Heart right ventricle (tissue), 16 donors: ENCODE results near the gene PWWP2B. TPM values are rescaled to one million over a fixed set of nuclear protein-coding genes. Genes with fewer than 3 reads are reported as not detected.

Experiments used
- ATAC-seq, 8 donors: fragments of 200-7000 bp; cut with Tn5 transposase; one replicate each; pipeline ENCODE4 v1.9.1; 2020; ENCODE audit warnings: mild to moderate bottlenecking in 8 of 8, moderate library complexity in 8 of 8, moderate number of reproducible peaks in 1 of 8
- DNase-seq, 2 donors: peaks; one replicate each; pipeline ENCODE4 v3.0.0-alpha.2; 2020
- H3K27ac ChIP-seq, 10 donors: fragments of 200-600 bp; sonication (generic) in 2 of 10; one replicate each; pipeline versions ENCODE4 v1.5.0 to v1.8.0; 2020 to 2022; ENCODE audit warnings: mild to moderate bottlenecking in 3 of 10
- H3K27me3 ChIP-seq, 7 donors: fragments of 200-600 bp; one replicate each; pipeline ENCODE4 v1.8.0; 2021 to 2022; ENCODE audit warnings: mild to moderate bottlenecking in 2 of 7
- H3K36me3 ChIP-seq, 9 donors: fragments of 200-600 bp; sonication (generic) in 1 of 9; one replicate each; pipeline versions ENCODE4 v1.5.0 to v1.8.0; 2020 to 2022; ENCODE audit warnings: mild to moderate bottlenecking in 2 of 9
- H3K4me1 ChIP-seq, 9 donors: fragments of 200-600 bp; sonication (generic) in 1 of 9; one replicate each; pipeline versions ENCODE4 v1.5.0 to v1.8.0; 2020 to 2022; ENCODE audit warnings: mild to moderate bottlenecking in 4 of 9
- H3K4me3 ChIP-seq, 10 donors: fragments of 200-600 bp; sonication (generic) in 2 of 10; one replicate each; pipeline versions ENCODE4 v1.5.0 to v1.8.0; 2020 to 2022; ENCODE audit warnings: mild to moderate bottlenecking in 7 of 10, moderate library complexity in 2 of 10
- H3K9me3 ChIP-seq, 11 donors: fragments of 200-600 bp in 10 of 11; sonication (generic) in 2 of 11; one replicate each; pipeline versions ENCODE4 v1.5.0 to v1.8.0; 2013 to 2022; ENCODE audit warnings: mild to moderate bottlenecking in 2 of 11, control low read depth in 1 of 11, moderate library complexity in 1 of 11
- CTCF ChIP-seq, 9 donors: fragments of 200-600 bp; sonication (generic) in 2 of 9; IDR thresholded peaks; one replicate each; pipeline versions ENCODE4 v1.5.0 to v1.8.0; 2021 to 2022; ENCODE audit warnings: antibody characterized with exemption in 9 of 9, mild to moderate bottlenecking in 5 of 9, moderate library complexity in 1 of 9
- WGBS, 2 donors: extraction: QIAGEN DNeasy Blood & Tissue Kit; methylation state at CpG; one replicate each; pipeline ENCODE4 v1.1.7; 2013; ENCODE audit warnings: inconsistent platforms in 1 of 2; 5-methylcytosine and 5-hydroxymethylcytosine counted together
- intact Hi-C, 10 donors: fragments of 100-400 bp; cut with DNase I; formaldehyde crosslinking; loops; one replicate each; pipeline versions ENCODE4 v1.11.1 to v1.14.2; 2022
- polyA plus RNA-seq, 2 donors: library from polyadenylated mRNA; stranded (reverse); fragments of 200-250 nt; gene quantifications; one replicate each; pipeline ENCODE4 v1.2.3, GENCODE V29; 2013
- total RNA-seq, 10 donors: library from RNA; stranded (reverse); fragmentation: NEBNext Ultra II Directional in 3 of 10; extraction: Animal tissue kit (Norgen Biotek cat#: 25700) in 3 of 10; gene quantifications; one replicate each; pipeline versions ENCODE4 v1.2.1 to v1.2.4, GENCODE V29; 2021 to 2023
- donor health status: Arrhythmogenic right ventricular cardiomyopathy.
- donor health status: ischemic (EF 13 %, LVEDD 7.1; RV severe dilation, severe dysfunction).
- donor health status: healthy with polysubstance abuse.
- donor health status: DM: no; HTN: yes; CAD: no.
- donor health status: DM: no; HTN: no; CAD: no.
- donor health status: ischemic (EF 25% LVEDD 6.9; RV normal size, moderate dysfunction).
- donor health status: ischemic (EF 25% LVEDD 5.7; RV mildly dilated, moderate dysfunction).
- donor health status: healthy.
- donor health status: DM: yes; HTN: yes; CAD: no.
- donor health status: Ischemic cardiomyopathy.
- donor health status: ischemic (EF 35%, LVEDD 5.7; RV mildly dilated, moderate dysfunction).
- donor health status: nonischemic (EF 11% LVEDD 7.7; RV severe dilation, severe dysfunction).
- donor health status: DM: yes; HTN: yes; CAD: no.
- donor health status: PGD.
- donor health status: ischemic (EF 29% LVEDD 5.4; RV normal size, mild dysfunction).
- donor health status: nonischemic (EF 23%, LVEDD 6.1; RV moderate dilation, normal function).

PWWP2B gene
- total and polyA plus RNA-seq, 12 donors: 11.1 to 21.3 (median 15.0) TPM

- no peak for TF ChIP-seq CTCF (IDR thresholded peaks at IDR 0.05)
- H3K27ac ChIP-seq: peak overlapping the region in 9 of 10 donors; percentile 85 to 94 (median 89)
- peaks cover 23 to 70% (median 43%) of the 10 kb centered on the region in 9 donors for H3K4me1 ChIP-seq
- no peaks in the 10 kb centered on the region for H3K9me3 ChIP-seq
- ATAC-seq: peak in 3 of 8 donors; percentile 6 to 11 (median 6)
- intact Hi-C loops: loop anchor here in 1 of 10 donors (2.0 kb wide), 1 partner anchor 24 kb away; the partner anchor contains the start of gene PWWP2B
- WGBS, 2 donors: 57 to 78% methylated on average over 8 of the region's 8 CpGs
- H3K4me3 ChIP-seq: peak overlapping the region in 1 of 10 donors; percentile 16
- peak in 1 of 2 donors; percentile 29 for DNase-seq
- H3K27me3 ChIP-seq: no peaks in the 10 kb centered on the region
- peaks cover 0 to 4% (median 0%) of the 10 kb centered on the region in 9 donors for H3K36me3 ChIP-seq
Measured at GRCh38 chr10:132420469-132420980, 23.5 kb downstream of the PWWP2B start.

GRCh38 chr10:132420981-132421846 is 24.2 kb downstream of the PWWP2B start:
- TF ChIP-seq CTCF (IDR thresholded peaks at IDR 0.05): no peak
- ATAC-seq: peak; percentile 87 to 94 (median 90)
- H3K27me3 ChIP-seq: no peaks in the 10 kb centered on the region
- H3K9me3 ChIP-seq: no peaks in the 10 kb centered on the region
- H3K27ac ChIP-seq: peak overlapping the region; percentile 75 to 94 (median 88)
- H3K36me3 ChIP-seq: peaks cover 0 to 4% (median 0%) of the 10 kb centered on the region in 9 donors
- WGBS, 2 donors: 16 to 25% methylated on average over 33 of the region's 33 CpGs
- H3K4me3 ChIP-seq: peak overlapping the region in 6 of 10 donors; percentile 13 to 28 (median 18)
- H3K4me1 ChIP-seq: peaks cover 23 to 70% (median 43%) of the 10 kb centered on the region in 9 donors
- DNase-seq: peak; percentile 77 to 79
- intact Hi-C loops: loop anchor here in 1 of 10 donors (2.0 kb wide), 1 partner anchor 24 kb away; the partner anchor contains the start of gene PWWP2B

- no peak overlapping the region for H3K4me3 ChIP-seq
- no peak for TF ChIP-seq CTCF (IDR thresholded peaks at IDR 0.05)
- intact Hi-C loops: loop anchor here in 1 of 10 donors (2.0 kb wide), 1 partner anchor 25 kb away; the partner anchor contains the start of gene PWWP2B
- no peaks in the 10 kb centered on the region for H3K27me3 ChIP-seq
- H3K36me3 ChIP-seq: peaks cover 0 to 4% (median 0%) of the 10 kb centered on the region in 9 donors
- WGBS, 2 donors: 55 to 71% methylated on average over 28 to 30 of the region's 30 CpGs
- DNase-seq: peak in 1 of 2 donors; percentile 32
- H3K27ac ChIP-seq: peak overlapping the region; percentile 75 to 94 (median 88)
- H3K4me1 ChIP-seq: peaks cover 23 to 62% (median 43%) of the 10 kb centered on the region in 9 donors
- peak in 4 of 8 donors; percentile 2 to 15 (median 6) for ATAC-seq
- H3K9me3 ChIP-seq: no peaks in the 10 kb centered on the region
Measured at GRCh38 chr10:132421847-132422751, 25.1 kb downstream of the PWWP2B start.
